Ascending aorta (tissue), 2 donors: ENCODE results near the gene GJA5. TPM values are rescaled to one million over a fixed set of nuclear protein-coding genes. Genes with fewer than 3 reads are reported as not detected.

ENCODE experiments used
- DNase-seq, 2 donors: peaks; one replicate each; pipeline ENCODE4 v3.0.0-alpha.2; 2019; ENCODE audit warnings: low spot score in 2 of 2
- H3K27ac ChIP-seq, 2 donors: fragments of 200-600 bp; sonication (generic); one replicate each; pipeline ENCODE4 v1.5.1; 2016 to 2017; ENCODE audit warnings: mild to moderate bottlenecking in 1 of 2
- H3K27me3 ChIP-seq: fragments of 200-600 bp; sonication (generic); one replicate; pipeline ENCODE4 v1.5.1; 2017
- H3K36me3 ChIP-seq, 2 donors: fragments of 200-600 bp; sonication (generic); one replicate each; pipeline ENCODE4 v1.5.1; 2016
- H3K4me1 ChIP-seq, 2 donors: fragments of 200-600 bp; sonication (generic); one replicate each; pipeline ENCODE4 v1.5.1; 2016 to 2017; ENCODE audit warnings: mild to moderate bottlenecking in 1 of 2
- H3K4me3 ChIP-seq, 2 donors: fragments of 200-600 bp; sonication (generic); one replicate each; pipeline ENCODE4 v1.5.1; 2016 to 2017; ENCODE audit warnings: mild to moderate bottlenecking in 1 of 2
- H3K9me3 ChIP-seq, 2 donors: fragments of 200-600 bp; sonication (generic); one replicate each; pipeline ENCODE4 v1.5.1; 2016
- CTCF ChIP-seq, 3 experiments: fragments of 200-600 bp in 2 of 3; fragments of 450-650 bp in 1 of 3; sonication (generic) in 2 of 3; IDR thresholded peaks; one replicate each; pipeline ENCODE4 v1.5.1; 2016 to 2019; ENCODE audit warnings: antibody characterized with exemption in 3 of 3, mild to moderate bottlenecking in 1 of 3, moderate library complexity in 1 of 3
- intact Hi-C: fragments of 100-400 bp; cut with DNase I; formaldehyde crosslinking; loops from one replicate; pipeline ENCODE4 v1.15.1; 2023
- total RNA-seq: library from RNA; depleted of rRNA; stranded (reverse); fragments of >200 nt; gene quantifications from one replicate; pipeline ENCODE4 v1.1.0, GENCODE V29; 2016

GJA5 gene
- total RNA-seq, 1 donor from 2014 or later, result 49.7 TPM

GRCh38 chr1:147772570-147772969 is 12.2 kb upstream of the GJA5 start:
- H3K4me3 ChIP-seq, result peak overlapping the region; percentile 44 to 56

GRCh38 chr1:147771226-147772125 is 11.1 kb upstream of the GJA5 start:
- peak; percentile 51 to 91 for DNase-seq
- Histone ChIP-seq H3K4me1 (peaks cover 26 to 52% of the 10 kb centered on the region in 2 donors), H3K27ac (peak overlapping the region; percentile 91 to 94), H3K36me3 (no peaks in the 10 kb centered on the region), H3K27me3 (no peaks in the 10 kb centered on the region), H3K9me3 (no peaks in the 10 kb centered on the region), H3K4me3 (peak overlapping the region; percentile 44 to 56)
- intact Hi-C loops, result loop anchor here (2.0 to 5.0 kb wide), 4 partner anchors 17 to 229 kb away; partner anchors contain the start of genes ACP6 and BCL9
- TF ChIP-seq CTCF (IDR thresholded peaks at IDR 0.05), result no peak

More at GRCh38 chr1:147772570-147772969, 12.2 kb upstream of the GJA5 start:
- Histone ChIP-seq H3K27ac (peak overlapping the region; percentile 91 to 94), H3K9me3 (no peaks in the 10 kb centered on the region), H3K4me1 (peaks cover 26 to 49% of the 10 kb centered on the region in 2 donors), H3K36me3 (no peaks in the 10 kb centered on the region), H3K27me3 (no peaks in the 10 kb centered on the region)
- no peak for DNase-seq
- intact Hi-C loops, result loop anchor here (2.0 to 5.0 kb wide), 4 partner anchors 18 to 230 kb away; partner anchors contain the start of genes ACP6 and BCL9
- TF ChIP-seq CTCF (IDR thresholded peaks at IDR 0.05), result no peak

GRCh38 chr1:147769106-147769505 is 8.7 kb upstream of the GJA5 start:
- H3K4me3 ChIP-seq, result peak overlapping the region in 1 of 2 donors; percentile 7
- no peaks in the 10 kb centered on the region for H3K36me3 ChIP-seq
- peak overlapping the region; percentile 91 to 94 for H3K27ac ChIP-seq
- peaks cover 29 to 66% of the 10 kb centered on the region in 2 donors for H3K4me1 ChIP-seq
- TF ChIP-seq CTCF (IDR thresholded peaks at IDR 0.05), result no peak
- intact Hi-C loops, result loop anchor here (5.0 kb wide), 1 partner anchor 597 kb away; the partner anchor contains the start of gene PRKAB2
- DNase-seq, result peak; percentile 39 to 88
- H3K9me3 ChIP-seq, result no peaks in the 10 kb centered on the region
- no peaks in the 10 kb centered on the region for H3K27me3 ChIP-seq

- TF ChIP-seq CTCF (IDR thresholded peaks at IDR 0.05), result no peak
- peaks cover 26 to 69% of the 10 kb centered on the region in 2 donors for H3K4me1 ChIP-seq
- H3K27ac ChIP-seq, result peak overlapping the region; percentile 91 to 94
- H3K27me3 ChIP-seq, result no peaks in the 10 kb centered on the region
- H3K36me3 ChIP-seq, result no peaks in the 10 kb centered on the region
- peak overlapping the region in 1 of 2 donors; percentile 7 for H3K4me3 ChIP-seq
- no peak for DNase-seq
- no peaks in the 10 kb centered on the region for H3K9me3 ChIP-seq
- intact Hi-C loops, result loop anchor here (5.0 kb wide), 1 partner anchor 596 kb away; the partner anchor contains the start of gene PRKAB2
These were observed 8.2 kb upstream of the GJA5 start for GRCh38 chr1:147768582-147768981.

GRCh38 chr1:147768101-147768500 is 7.7 kb upstream of the GJA5 start:
- no peak for DNase-seq
- H3K36me3 ChIP-seq, result no peaks in the 10 kb centered on the region
- H3K27ac ChIP-seq, result peak overlapping the region; percentile 91 to 94
- H3K27me3 ChIP-seq, result no peaks in the 10 kb centered on the region
- H3K4me1 ChIP-seq, result peaks cover 23 to 70% of the 10 kb centered on the region in 2 donors
- intact Hi-C loops, result loop anchor here (5.0 kb wide), 1 partner anchor 596 kb away; the partner anchor contains the start of gene PRKAB2
- TF ChIP-seq CTCF (IDR thresholded peaks at IDR 0.05), result no peak
- no peak overlapping the region for H3K4me3 ChIP-seq
- H3K9me3 ChIP-seq, result no peaks in the 10 kb centered on the region
